ENCODE measurements around the gene RAD51B. TPM values are rescaled to one million over a fixed set of nuclear protein-coding genes. Genes with fewer than 3 reads are reported as not detected.

Gene RAD51B
- total RNA-seq, 4 donors from 2014 or later: 8.9 to 30.3 (median 10.4) TPM

DNA sequence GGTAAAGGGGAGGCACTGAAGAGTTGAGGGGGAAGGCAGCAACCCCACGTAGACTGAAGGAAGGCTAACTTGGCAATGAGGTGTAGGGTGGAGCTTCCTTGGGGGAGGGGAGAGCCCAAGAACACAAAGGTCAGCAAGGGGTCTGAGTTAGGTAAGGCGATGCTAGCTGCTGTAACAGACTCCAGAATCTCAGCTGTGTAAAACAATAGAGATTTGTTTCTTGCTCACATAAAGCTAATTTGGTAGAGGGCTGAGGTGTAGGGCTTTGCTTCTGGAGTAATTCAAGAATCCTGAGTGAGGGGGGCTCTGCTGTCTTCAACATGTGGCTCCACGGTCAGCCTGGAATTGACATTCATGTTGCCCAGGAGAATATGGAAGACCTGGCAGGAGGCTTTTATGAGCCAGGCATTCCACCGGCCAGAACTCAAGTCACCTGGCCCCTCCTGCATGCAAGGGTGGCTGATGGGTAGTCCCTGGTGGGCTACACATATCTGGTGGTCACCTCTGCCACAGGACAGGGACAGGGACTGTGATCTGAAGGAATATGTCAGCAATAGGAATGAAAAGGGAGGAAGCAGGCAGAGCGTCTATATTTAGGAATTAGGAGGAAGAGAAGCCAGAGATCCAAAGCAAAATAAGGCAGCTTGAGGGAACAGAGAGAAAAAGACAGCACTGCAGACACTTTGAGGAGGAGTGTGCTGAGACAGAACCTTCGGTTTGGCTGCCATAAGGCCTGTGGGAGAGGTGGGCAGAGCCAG lies 819.6 kb downstream of the RAD51B start:
- DNase-seq (ENCODE audit: low spot score) (no peak), ATAC-seq (ENCODE audit: low FRiP score) (no peak)
- no peak for TF ChIP-seq CTCF (IDR thresholded peaks at IDR 0.05)

DNA sequence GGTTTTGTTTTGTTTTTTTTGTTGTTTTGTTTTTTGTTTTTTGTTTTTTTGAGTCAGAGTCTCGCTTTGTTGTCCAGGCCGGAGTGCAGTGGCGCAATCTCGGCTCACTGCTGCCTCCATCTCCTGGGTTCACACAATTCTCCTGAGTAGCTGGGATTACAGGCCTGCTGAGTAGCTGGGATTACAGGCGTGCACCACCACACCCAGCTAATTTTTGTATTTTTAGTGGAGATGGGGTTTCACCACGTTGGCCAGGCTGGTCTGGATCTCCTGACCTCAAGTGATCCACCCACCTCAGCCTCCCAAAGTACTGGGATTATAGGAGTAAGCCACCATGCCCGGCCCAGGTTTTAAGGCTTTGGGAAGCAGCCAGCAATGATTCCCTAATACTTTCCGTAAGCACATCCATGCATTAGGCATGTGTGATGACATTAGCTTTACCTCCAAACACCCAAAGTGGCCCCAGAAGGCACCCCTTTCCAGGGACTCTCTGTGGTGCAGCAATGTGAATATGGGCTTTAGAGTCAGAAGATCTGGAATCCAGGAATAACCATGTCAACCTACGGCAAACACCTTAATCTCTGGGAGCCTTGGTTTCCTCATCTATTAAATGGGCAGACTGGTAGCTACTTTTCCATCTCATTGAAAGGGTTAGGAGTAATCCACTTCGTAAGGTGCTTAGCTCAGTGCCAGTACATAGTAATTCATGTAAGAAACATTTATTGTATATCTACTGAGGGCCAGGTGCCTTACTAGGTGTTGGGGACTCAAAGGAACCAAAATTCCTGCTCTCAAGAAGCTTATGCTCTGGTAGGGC lies 820.4 kb downstream of the RAD51B start:
- ATAC-seq (ENCODE audit: low FRiP score) (no peak), DNase-seq (ENCODE audit: low spot score) (no peak)
- no peak for TF ChIP-seq CTCF (IDR thresholded peaks at IDR 0.05)

DNA sequence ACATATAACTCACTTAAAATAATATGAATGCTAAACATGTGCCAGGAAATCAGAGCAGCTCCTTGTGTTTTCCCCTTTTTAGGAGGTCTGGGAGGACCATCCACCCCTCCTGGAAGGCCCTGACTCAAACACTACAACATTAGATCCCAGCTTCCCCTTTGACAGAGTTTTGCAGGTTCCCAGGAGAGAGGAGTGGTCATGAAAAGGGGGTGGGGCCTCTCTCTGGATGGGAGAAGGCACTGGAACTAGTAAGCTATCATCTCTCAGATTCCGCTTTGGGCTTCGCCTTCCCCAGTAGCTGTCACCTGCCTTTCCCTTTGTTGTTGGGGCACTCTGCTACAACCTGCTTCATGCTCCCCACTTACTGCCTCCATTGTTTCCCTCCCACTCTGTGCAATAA lies 824.1 kb downstream of the RAD51B start:
- DNase-seq (ENCODE audit: low spot score): no peak
- no peak for TF ChIP-seq CTCF (IDR thresholded peaks at IDR 0.05)
- no peak for ATAC-seq (ENCODE audit: low FRiP score)

DNA sequence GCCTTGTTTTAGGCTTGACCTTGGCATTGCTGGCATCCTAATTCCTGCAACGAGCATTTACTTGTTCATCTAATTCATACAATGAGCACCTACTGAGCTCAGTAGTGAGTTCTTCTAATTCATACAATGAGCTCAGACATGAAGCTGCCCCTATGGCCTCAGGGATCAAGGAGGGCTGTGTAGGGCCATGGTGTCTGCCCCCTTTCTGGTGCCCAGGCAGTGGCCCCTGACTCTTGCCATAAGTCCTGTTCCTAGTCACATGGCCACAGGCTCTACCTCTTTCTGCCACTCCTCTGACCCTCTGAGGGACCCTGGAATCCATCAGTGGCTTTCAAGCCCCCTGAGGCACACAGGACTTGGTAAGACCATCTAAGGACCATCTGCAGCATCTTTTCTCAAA lies 824.5 kb downstream of the RAD51B start:
- DNase-seq (ENCODE audit: low spot score): no peak
- TF ChIP-seq CTCF (IDR thresholded peaks at IDR 0.05): no peak
- ATAC-seq (ENCODE audit: low FRiP score): no peak

DNA sequence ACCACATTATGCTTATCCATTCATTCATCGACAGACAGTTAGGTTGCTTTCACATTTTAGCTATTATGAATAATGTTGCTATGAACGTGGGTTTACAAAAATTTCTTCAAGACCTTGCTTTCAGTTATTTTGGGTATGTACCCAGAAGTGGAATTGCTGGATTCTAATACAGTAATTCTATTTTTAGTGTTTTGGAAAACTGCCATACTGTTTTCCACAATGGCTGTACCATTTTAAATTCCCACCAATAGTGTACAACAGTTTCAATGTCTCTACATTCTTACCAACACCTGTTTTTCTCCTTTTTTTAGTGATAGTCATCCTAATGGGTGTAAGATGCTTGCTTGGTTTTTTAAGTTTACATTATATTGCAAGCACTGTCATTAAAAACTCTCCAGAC lies 825.8 kb downstream of the RAD51B start:
- TF ChIP-seq CTCF (IDR thresholded peaks at IDR 0.05): no peak
- DNase-seq (ENCODE audit: low spot score): no peak
- no peak for ATAC-seq (ENCODE audit: low FRiP score)

DNA sequence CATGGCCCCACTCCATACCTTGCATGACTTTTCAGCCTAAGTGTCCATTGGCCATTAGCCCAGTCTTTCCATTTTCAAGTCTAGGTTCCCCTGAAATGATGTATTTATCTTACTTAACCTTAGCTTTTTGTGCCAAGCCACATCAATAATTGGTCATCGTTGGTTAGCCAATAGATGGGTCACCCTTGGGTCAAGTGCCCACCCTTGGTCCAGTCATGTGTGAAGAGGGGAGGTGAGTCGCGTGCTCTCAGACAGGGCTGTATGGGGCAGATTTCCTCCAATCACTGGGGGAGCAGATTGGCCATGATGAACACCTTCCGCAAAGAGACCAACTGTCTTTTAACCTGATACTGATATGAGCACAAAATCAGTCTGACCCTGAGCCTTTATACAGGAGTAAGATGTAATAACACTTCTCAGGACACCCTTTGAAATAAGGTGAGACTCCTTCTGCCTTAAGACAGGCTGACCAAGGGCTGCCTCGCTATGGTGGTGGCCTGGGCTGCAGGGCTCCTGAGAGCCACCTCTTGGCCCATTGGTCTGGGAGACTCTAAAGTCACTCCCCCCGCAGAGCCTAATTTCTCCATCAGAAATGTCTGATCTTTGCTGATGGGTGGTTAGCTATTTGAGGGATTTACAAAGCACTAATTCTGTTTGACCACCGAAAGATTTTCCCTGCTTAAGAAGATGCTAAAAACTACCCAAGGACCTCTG lies 830.1 kb downstream of the RAD51B start:
- no peak for TF ChIP-seq CTCF (IDR thresholded peaks at IDR 0.05)
- no peak for ATAC-seq (ENCODE audit: low FRiP score)
- no peak for DNase-seq (ENCODE audit: low spot score)

Data from omental fat pad (tissue), 4 donors.